GM18907 (cell line): ENCODE measurements around the gene RNF212.
"Not testable (repeated sequence)": the region's sequence is repeated elsewhere in the genome, so short reads cannot be mapped to it uniquely, and the experiment has no call there.

ENCODE experiments used
- ATAC-seq: cut with Tn5 transposase; IDR thresholded peaks from one replicate; pipeline ENCODE4 v1.9.1; 2021; ENCODE audit warnings: mild to moderate bottlenecking, moderate library complexity; ENCODE audit not compliant: unreplicated experiment

The RNF212 gene, protein sequence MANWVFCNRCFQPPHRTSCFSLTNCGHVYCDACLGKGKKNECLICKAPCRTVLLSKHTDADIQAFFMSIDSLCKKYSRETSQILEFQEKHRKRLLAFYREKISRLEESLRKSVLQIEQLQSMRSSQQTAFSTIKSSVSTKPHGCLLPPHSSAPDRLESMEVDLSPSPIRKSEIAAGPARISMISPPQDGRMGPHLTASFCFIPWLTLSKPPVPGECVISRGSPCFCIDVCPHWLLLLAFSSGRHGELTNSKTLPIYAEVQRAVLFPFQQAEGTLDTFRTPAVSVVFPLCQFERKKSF

DNA sequence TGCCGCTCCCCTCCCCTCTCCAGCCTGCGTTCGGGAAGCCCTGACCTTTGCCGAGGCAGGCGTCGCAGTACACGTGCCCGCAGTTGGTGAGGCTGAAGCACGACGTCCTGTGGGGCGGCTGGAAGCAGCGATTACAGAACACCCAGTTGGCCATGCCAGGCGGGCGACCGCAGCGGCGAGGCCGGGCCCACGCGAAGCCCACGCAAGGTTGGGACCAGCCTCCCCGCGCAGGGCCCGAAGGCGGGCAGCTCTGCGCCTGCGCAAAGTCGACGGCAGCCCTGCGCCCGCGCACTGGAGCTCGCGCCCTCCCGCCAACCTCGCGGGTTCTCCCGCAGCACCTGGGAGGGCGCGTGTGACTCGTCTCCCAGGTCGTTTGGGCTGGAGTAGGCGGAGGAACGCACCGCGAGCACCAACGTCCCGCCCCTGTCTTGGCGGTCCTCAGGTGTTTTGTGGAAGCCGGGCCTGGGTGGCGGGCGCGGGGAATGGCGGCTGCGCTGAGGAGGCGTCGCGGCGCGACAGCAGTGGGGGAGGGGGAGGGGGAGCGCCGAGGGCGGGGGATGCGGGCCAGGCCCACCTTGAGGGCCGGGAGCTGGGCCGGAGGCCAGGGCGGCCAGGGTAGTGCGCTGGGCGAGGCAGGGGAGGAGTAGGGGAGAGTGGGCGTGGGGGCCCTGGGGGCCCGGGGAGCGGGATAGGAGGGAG is at the start of gene RNF212:
RNF212 (minus strand) TSS at position 254 of the 699 bp plus-strand sequence; CDS start at position 154, 100 bp downstream.
- no peak for ATAC-seq

DNA sequence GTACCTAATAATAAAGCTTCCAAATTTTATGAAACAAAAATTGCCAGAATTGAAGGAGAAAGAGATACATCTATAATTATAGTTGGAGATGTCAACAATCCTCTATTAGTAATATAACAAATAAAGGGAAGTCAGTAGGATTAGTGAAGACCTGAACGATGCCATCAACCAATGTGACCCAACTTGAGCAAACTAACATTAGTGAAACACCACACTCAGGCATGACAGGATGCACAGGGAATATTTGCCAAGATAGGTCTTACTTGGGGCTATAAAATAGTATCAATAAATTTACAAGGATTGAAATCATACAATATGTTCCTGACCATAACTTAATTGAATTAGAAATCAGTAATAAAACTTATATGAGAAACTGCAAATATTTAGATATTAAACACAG is 47.0 kb upstream of the RNF212 start:
- no peak for ATAC-seq

DNA sequence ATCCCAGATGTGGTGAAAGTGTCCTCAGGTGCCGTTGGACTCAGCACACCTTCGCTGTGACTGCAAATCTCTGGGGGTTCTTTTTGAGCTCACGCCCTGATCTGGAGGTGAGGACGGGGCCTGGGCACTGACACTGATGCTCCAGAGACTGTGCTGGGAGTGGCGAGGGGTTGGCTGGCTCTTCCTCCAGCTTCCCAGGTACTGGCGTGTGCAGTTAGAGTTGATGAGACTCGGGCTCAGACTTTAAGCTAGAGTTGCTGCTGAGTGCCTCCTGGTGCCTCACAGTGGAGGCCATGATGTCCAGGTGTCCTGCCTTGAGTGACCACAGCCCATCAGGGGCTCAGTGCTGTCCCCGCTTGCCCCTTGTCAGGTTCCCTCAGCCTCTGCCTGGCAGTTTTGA is 42.7 kb upstream of the RNF212 start:
- ATAC-seq: no peak

DNA sequence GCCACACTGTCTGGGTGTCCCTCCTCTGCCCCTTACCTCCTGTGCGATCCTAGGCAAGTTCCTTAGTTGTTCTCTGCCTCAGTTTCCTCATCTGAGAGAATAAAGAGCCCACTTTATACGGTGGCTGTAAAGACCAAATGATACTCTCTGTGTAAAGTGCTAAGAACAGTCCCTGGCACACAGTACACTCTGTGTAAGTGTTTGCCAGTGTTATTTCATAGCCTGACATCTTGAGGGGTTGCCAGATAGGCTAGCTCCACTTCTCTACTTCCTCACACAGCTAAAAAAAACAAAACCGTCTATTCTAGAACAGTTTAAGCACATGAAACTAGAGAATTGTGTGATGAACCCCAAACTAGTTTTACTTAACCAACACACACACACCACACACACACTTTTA is 42.0 kb upstream of the RNF212 start:
- ATAC-seq: no peak

DNA sequence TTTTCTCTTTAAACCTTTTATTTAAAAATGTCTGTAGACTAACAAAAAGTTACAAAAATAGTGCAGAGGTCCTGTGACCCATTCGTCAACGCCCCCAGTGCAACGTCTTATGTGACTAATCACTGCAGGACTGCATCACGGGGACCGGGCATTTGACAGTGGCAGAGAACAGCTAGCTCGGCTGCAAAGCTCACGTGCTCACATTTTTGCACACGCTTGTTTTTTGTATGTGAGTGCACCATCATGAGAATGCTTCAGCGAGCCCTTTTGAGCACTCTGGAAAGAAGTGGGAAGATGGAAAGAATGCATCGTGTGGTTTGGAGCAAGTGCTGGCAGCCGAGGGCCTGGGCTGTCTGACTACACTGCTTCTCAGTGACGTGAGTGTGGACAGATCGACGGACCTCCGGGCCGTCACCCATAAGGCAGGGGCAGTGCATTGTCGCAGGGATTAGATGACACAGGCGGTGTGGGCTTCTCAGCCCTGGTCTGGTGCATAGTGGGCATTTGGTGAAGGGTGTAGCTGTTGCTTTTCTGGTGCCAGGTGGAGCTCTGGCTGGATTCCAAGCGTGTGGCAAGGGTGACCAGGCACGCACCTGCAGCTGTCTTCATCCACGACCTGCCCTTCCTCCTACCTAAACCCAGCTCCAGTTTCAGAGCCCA is 41.3 kb upstream of the RNF212 start:
- no peak for ATAC-seq

DNA sequence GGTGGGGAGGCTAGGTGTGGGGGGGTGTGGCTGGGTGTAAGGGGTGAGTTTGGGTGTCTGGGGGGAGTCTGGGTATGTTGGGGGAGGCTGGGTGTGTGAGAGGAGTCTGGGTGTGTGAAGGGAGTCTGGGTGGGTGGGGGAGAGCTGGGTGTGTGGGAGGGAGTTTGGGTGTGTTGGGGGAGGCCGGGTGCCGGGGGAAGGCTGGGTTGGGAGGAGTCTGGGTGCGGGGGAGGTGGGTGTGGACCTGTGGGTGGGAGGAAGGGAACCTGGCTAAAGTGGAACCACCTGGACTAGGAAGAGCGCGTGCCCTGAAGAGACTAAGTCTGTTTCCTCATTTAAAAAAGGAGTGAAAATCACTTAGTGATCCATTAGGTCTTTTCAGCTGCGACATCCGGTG is 40.8 kb upstream of the RNF212 start:
- no peak for ATAC-seq

DNA sequence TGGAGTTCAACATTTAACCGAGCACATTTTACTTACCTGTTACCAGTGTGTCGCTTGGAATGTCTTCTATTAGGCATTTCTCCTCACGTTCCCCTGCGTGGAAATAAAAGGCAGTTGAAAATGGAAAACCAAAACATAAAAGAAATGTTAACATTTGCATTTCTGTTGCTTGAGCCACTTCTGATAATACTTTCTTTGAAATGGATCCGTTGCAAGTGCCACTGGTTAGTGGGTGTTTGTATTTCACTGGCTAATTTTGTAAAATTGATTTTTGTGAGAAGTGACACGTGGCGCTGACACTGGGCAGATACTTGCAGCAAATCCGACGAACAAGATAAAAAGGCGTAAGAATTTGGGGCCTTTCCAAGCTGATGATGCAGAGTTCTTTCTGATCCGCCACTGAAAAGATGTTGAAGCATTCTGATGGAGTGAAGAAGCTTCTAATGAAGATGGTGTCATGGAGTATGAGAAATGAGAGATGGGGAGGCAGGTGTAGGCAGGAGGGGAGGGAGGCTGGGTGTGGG is 40.3 kb upstream of the RNF212 start:
- no peak for ATAC-seq

DNA sequence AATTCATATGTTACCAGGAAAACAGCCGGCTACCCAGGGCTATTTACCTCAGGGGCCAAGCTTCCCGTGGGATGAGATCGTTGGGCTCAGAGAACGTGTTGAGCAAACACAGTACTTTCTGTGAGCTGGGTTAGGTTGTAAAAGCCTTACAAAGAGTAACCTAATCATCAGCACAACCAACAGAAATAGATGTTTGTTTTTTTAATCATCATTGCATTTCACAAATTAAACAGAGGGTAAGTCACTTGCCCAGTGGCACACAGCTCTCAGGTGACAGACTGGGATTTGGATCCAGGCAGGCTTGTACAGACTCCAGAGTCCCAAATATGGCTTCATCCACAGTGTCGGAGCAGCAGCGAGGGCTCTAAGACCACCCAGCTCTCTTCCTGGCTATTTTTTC is 38.9 kb upstream of the RNF212 start:
- no peak for ATAC-seq

DNA sequence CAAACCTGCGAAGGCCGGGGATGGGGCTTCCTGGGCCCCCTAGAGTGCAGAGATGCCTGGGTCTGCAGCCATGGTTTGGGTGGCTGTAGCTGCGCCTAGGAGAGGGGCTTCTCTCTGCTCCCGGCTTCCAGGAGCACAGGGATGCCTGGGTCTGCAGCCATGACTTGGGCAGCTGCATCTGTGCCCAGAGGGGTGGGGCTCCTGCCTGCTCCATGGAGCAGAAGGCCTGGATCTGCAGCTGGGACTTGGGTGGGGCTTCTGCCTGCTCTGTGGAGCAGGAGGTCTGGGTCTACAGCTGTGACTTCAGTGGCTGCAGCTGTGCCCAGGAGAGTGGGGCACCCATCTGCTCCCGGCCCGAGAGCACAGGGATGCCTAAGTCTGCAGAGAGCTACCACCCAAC is 38.2 kb upstream of the RNF212 start:
- ATAC-seq: no peak

DNA sequence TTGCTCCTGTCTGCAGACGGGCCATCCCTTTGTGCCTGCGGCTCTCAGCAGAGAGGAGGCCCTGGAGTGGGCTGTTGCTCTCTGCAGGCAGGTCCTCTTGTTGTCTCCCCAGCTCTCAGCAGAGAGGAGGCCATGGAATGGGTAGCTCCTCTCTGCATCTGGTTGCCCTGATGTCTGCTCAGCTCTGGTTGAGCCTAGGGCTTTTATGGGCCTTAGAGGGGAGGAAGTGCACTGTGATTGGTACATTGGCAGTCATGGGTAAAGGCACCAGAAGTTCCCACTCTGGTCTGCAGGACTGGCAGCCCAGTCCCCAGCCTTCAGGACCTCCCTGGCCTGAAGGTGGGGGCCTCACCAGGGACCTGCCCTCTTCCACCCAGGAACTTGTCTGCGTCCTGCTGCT is 37.5 kb upstream of the RNF212 start:
- ATAC-seq: no peak

DNA sequence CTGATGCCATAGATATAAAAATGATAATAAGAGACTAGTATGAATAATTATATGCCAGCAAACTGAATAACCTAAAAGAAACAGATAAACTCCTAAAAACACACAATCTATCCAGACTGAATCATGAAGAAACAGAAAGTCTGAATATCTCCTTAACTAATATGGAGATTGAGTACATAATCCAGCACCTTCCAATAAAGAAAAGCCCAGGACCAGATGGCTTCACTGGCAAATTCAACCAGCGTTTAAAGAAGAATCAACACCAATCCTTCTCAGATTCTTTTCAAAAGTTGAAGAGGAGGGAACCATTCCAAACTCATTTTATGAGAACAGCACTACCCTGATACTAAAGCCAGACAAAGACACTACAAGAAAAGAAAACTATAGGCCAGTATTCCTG is 26.5 kb upstream of the RNF212 start:
- no peak for ATAC-seq

DNA sequence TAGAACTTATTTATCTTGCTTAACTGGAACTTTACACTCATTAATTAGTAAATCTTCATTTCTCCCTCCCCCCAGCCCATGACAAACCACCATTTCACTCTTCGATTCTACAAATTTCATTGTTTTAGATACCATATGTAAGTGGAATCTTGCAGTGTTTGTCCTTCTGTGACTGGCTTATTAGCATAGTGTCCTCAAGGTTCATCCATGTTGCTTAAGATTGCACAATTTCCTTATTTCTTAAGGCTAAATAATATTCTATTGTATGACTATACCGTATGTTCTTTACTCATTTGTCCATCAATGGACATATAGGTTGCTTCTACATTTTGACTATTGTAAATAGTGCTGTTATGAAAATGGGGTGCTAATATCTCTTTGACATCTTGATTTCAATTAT is 24.5 kb upstream of the RNF212 start:
- ATAC-seq: no peak

DNA sequence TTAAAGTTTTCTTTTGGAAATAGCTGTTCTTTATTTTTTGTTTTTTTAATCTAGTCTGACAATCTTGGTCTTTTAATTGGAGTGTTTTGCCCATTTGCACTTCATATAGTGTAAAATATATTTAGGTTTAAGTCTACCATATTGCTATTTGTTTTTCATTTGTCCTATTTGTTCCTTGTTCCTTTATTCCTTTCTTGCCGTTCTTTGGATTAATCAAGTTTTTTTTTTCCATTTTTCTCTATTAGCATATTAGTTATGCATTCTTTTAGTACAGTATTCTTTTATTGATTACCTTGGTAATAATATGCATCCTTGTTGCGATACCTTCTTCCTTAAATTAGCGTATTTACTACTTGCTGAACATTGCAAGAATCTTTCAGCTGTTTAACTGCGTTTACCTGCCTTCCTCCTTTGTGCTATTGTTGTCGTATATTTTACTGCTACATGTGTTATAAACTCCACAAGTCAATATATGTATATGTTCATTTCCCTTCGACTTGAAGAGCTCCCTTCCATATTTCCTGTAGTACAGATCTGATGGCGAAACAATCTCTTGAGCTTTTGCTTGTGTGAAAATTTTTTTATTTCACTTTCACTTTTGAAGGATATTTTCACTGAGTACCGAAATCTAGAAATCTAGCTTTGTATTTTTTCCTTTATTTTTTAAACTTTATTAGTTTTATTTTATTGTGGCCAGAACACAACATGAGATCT is 23.9 kb upstream of the RNF212 start:
- ATAC-seq: no peak

DNA sequence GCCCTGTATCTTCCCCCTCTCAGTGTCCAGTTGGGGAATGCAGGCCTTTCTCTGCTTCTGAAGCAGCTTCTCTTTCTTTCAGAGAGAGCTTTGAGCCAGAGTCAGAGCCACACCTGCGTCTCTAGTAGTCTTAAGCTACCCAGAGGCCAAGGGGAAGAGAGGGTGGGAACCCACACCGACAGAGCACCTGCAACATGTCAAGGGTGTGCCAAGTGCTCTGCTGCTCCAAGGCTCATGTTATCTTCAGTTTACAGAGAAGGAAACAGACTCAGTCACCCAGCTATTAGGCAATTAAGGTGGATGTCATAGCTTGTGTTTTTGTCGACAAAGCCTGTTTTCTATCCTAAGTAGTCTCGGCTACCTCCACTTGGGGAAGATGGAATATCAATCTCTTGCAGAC is 22.7 kb upstream of the RNF212 start:
- ATAC-seq: no peak

DNA sequence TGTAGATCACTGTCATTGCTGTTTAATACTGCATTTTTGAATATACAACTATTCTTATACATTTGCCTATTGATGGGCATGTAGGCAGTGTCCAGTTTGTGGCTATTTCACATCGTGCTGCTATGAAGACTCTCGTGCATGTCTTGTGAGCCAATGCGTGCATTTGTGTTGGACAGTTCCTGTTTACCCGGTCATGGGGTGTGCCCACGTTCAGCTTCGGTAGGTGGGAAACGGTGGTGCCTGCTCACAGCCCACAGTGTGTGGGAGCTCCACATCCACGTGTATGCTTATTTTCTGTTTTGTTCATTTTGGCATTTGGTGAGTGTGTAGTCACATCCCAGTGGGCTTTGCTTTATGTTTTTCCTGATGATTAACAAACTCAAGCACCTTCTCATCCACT is 19.7 kb upstream of the RNF212 start:
- no peak for ATAC-seq

DNA sequence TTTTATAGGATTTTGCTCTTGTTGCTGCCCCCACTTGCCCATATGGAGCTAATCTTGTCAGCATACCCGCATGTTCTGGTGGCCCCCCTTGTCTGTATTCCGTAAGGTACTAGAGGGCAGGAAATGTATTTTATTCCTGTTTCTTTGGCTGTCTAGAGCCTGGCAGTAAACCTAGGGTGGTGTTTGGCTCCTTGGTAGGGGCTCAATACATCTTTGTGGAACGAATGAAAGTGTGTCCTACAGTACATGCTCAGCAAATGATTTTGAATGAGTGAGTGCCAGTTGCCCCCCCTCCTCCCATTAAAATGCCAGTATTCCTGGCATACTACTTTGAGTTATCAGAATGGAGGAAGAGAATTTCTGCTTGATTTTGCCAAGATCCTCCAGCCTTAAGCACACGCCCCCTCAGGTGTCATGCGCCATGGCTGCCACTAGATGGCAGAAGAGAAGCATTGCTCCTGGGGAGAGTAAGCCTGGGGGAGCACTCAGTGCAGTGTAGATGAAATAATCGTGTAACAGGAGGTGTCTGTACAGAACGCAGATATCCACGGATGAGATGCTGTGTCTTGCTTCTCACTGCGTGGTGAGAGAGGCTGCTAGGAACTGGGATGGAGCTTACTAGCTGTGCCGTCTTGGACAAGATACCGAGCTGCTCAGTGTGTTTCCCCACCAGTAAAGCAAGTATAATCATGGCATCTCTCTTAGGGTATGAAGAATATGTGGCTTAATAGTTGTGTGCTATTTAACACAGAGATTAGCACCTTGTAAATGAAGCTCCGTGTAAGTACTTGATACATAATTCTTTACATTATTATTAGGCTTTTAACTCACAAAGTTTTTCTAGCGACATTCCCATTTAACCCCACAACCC is 17.2 kb upstream of the RNF212 start:
- ATAC-seq: peak; percentile 70

DNA sequence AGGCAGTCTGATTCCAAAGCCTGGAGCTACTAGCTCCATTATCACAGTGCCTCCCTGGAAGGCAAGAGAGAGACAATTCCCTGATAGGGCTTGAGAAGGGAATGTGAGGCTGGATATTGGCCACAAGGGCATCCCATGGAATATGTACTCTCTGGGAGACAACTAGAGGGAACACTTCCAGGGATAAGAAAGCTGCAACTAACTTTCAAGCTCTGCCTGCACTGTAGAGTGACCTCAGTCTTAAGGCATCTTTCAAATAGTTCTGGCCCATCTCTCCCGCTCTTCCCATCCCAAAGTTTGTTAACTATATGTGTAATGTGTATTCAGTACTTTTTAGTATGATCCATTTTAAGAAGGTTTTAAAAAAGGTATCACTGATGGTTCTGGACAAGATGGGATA is 13.1 kb upstream of the RNF212 start:
- ATAC-seq: no peak

DNA sequence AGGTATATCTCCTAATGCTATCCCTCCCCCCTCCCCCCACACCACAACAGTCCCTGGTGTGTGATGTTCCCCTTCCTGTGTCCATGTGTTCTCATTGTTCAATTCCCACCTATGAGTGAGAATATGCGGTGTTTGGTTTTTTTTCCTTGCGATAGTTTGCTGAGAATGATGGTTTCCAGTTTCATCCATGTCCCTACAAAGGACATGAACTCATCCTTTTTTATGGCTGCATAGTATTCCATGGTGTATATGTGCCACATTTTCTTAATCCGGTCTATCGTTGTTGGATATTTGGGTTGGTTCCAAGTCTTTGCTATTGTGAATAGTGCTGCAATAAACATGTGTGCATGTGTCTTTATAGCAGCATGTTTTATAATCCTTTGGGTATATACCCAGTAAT is 12.1 kb upstream of the RNF212 start:
- not testable (repeated sequence) for ATAC-seq

DNA sequence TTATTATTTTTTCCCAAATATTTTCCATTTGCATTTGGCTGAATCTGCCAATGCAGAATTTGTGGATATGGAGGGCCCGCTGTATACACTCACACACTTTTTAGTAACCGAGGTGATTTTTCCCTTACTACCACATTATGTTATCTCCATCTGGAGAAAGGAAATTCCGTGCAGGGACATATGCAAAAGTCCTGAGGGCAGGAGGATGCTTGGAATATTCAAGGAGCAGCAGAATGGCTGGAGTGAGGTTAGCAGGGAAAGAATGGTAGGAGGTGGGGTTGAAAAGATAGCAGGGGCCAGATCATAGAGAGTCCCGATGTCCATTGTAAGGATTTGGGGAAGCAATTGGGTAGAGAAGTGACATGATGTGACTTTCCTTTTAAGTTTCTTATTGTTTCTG is 11.5 kb upstream of the RNF212 start:
- no peak for ATAC-seq

DNA sequence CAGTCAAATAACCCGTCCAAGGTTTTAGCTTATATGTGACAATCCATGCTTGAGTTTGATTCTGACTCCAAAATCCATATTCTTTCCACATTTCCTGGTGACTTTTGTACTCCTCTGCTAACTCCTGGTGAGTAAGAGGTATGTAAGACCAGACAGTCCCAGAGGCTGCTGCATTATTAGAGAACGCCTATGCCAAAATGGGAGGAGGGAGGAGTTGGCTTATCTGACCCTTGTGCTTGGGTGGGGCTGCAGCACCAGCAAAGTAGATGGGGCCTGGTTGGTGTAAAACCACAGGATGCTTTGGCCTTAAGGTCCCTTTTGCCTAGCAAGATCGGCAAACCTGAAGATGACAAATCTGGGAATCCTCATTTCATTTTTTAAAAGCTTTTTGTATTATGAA is 9.1 kb upstream of the RNF212 start:
- no peak for ATAC-seq
